ENCODE data around the gene ITPR1. TPM values are rescaled to one million over a fixed set of nuclear protein-coding genes. Genes with fewer than 3 reads are reported as not detected.

Gene ITPR1
- total RNA-seq, 2 experiments from 2014 or later: 84.4 to 104 TPM

DNA sequence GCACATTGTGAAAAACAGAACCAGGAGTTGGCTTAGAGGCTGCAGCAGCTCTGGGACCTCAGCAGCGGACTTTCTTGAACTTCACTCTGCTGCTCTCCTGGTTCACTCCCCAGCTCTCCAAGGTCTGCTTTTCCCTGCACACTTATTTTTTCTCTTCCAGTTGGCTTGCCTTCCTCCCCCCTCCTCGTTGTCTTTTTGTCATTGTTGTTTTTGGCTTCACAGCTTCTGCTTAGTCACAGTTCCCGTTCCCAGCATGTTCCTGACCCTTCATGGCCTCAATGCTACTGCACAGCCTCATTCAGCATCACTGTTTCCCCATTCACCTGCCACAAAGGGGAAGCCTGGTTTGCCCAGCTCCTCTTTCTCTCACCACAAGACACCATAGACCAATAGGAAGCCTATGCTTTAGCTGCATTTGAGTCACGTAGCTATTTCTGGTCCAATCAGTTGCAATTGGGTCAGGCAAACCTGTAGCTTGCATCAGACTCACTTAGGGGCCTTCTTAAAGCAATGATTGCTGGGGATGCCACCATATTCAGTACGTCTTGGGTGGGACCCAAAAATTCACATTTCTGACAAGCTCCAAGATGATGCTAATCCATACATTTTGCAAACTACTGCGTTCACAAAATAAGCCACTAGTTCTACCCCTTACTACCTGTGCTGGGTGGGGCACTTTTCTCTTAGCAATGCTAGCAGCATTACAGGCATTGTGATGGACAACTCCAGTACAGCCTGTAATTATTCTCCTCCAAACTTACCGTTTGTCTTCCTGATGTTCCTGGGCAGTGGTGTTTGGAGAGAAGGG lies 18.3 kb upstream of the ITPR1 start:
- no peak overlapping the region for H3K4me3 ChIP-seq (ENCODE audit: low read depth, low read length, poor library complexity, severe bottlenecking)
- H3K9me2 ChIP-seq (ENCODE audit: insufficient read depth, low read length): no peaks in the 10 kb centered on the region
- ChIA-PET POLR2A (interaction anchor here (0.6 to 1.1 kb wide), 3 partner anchors 18 to 146 kb away, joined by 3 to 5 read pairs (median 5); partner anchors contain the start of gene ITPR1), CTCF (ENCODE audit: unreplicated experiment) (no interaction called here)
- H3K9me3 ChIP-seq (ENCODE audit: low read length): no peaks in the 10 kb centered on the region
- intact Hi-C loops (cut with micrococcal nuclease; ENCODE audit: unreplicated experiment): no loop called here
- H3K27ac ChIP-seq (ENCODE audit: low read depth, low read length, poor library complexity, severe bottlenecking): no peak overlapping the region
- TF ChIP-seq EZH2phosphoT487 (IDR thresholded peaks at IDR 0.05; ENCODE audit: borderline replicate concordance, low read depth, low read length): no peak
- no peak for DNase-seq (ENCODE audit: low spot score)
- H3K79me2 ChIP-seq (ENCODE audit: insufficient read depth, low read depth, low read length): no peaks in the 10 kb centered on the region
- no TSS peak for BruUV-seq (replicated peaks)
- H2AFZ ChIP-seq (ENCODE audit: low read length): no peak overlapping the region
- H3K4me1 ChIP-seq (ENCODE audit: insufficient read depth, low read length, poor library complexity, severe bottlenecking): no peaks in the 10 kb centered on the region
- H3K4me2 ChIP-seq (ENCODE audit: low read length): no peak overlapping the region
- no peaks in the 10 kb centered on the region for H4K20me1 ChIP-seq (ENCODE audit: insufficient read depth, low read length)
- no peaks in the 10 kb centered on the region for H3K36me3 ChIP-seq (ENCODE audit: insufficient read depth, low read length)

DNA sequence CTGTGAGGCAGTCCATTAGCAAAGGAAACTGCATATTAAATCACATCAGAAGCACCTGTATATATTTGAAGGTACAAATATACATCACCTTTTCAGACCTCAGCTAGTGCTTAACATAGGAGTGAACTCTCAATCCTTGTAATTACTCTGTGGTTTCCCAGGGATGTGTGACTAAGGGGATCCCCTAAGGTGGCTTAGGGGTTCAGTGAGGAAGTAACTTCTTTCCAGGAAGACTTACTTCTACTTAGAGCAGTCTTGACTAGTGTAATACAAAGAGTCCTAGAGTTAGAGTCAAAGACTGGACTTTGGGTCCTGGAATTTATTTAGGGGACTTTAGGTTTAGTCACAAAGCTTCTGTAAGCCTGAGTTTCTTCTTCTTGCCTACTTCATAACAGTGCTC lies 17.3 kb upstream of the ITPR1 start:
- POLR2A ChIA-PET: interaction anchor here (0.7 kb wide), 1 partner anchor 100 kb away, joined by 3 read pairs; no protein-coding TSS in a partner anchor

DNA sequence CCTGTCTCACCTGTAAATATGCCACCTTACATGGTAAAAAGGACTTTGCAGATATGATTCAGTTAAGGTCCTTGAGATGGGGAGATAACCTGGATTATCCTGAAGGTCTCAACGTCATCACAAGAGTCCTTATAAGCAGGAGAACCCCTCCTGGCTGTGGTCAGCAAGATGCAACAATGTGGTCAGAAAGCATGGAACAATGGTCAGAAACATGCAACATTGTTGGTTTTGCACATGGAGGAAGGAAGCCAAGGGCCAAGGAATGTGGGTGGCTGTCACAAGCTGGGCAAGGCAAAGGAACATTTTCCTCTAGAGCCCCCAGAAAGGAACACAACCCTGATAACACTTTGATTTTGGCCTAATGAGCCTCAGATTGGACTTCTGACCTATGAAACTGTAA lies 16.7 kb upstream of the ITPR1 start:
- ChIA-PET POLR2A (interaction anchor here (0.7 kb wide), 1 partner anchor 101 kb away, joined by 3 read pairs; no protein-coding TSS in a partner anchor), CTCF (ENCODE audit: unreplicated experiment) (no interaction called here)
- DNase-seq (ENCODE audit: low spot score): no peak
- no peaks in the 10 kb centered on the region for H3K79me2 ChIP-seq (ENCODE audit: insufficient read depth, low read depth, low read length)
- H3K9me2 ChIP-seq (ENCODE audit: insufficient read depth, low read length): no peaks in the 10 kb centered on the region
- no peak overlapping the region for H2AFZ ChIP-seq (ENCODE audit: low read length)
- BruUV-seq (replicated peaks): no TSS peak
- TF ChIP-seq EZH2phosphoT487 (IDR thresholded peaks at IDR 0.05; ENCODE audit: borderline replicate concordance, low read depth, low read length): no peak
- TF ChIP-seq, protein P1, sequence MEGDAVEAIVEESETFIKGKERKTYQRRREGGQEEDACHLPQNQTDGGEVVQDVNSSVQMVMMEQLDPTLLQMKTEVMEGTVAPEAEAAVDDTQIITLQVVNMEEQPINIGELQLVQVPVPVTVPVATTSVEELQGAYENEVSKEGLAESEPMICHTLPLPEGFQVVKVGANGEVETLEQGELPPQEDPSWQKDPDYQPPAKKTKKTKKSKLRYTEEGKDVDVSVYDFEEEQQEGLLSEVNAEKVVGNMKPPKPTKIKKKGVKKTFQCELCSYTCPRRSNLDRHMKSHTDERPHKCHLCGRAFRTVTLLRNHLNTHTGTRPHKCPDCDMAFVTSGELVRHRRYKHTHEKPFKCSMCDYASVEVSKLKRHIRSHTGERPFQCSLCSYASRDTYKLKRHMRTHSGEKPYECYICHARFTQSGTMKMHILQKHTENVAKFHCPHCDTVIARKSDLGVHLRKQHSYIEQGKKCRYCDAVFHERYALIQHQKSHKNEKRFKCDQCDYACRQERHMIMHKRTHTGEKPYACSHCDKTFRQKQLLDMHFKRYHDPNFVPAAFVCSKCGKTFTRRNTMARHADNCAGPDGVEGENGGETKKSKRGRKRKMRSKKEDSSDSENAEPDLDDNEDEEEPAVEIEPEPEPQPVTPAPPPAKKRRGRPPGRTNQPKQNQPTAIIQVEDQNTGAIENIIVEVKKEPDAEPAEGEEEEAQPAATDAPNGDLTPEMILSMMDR (conservative IDR thresholded peaks at IDR 0.05; ENCODE audit: low read length): no peak
- no peak overlapping the region for H3K4me2 ChIP-seq (ENCODE audit: low read length)
- no peaks in the 10 kb centered on the region for H3K36me3 ChIP-seq (ENCODE audit: insufficient read depth, low read length)
- H3K9me3 ChIP-seq (ENCODE audit: low read length): no peaks in the 10 kb centered on the region
- no peaks in the 10 kb centered on the region for H4K20me1 ChIP-seq (ENCODE audit: insufficient read depth, low read length)
- no peak overlapping the region for H3K4me3 ChIP-seq (ENCODE audit: low read depth, low read length, poor library complexity, severe bottlenecking)
- no peaks in the 10 kb centered on the region for H3K4me1 ChIP-seq (ENCODE audit: insufficient read depth, low read length, poor library complexity, severe bottlenecking)
- intact Hi-C loops (cut with micrococcal nuclease; ENCODE audit: unreplicated experiment): no loop called here
- no peak overlapping the region for H3K27ac ChIP-seq (ENCODE audit: low read depth, low read length, poor library complexity, severe bottlenecking)

More for the DNA sequence above, 17.3 kb upstream of the ITPR1 start:
- no peaks in the 10 kb centered on the region for H3K79me2 ChIP-seq (ENCODE audit: insufficient read depth, low read depth, low read length)
- no TSS peak for BruUV-seq (replicated peaks)
- no peaks in the 10 kb centered on the region for H3K9me2 ChIP-seq (ENCODE audit: insufficient read depth, low read length)
- no peak overlapping the region for H2AFZ ChIP-seq (ENCODE audit: low read length)
- TF ChIP-seq EZH2phosphoT487 (IDR thresholded peaks at IDR 0.05; ENCODE audit: borderline replicate concordance, low read depth, low read length): no peak
- TF ChIP-seq, protein P1 (conservative IDR thresholded peaks at IDR 0.05; ENCODE audit: low read length): no peak
- no peaks in the 10 kb centered on the region for H4K20me1 ChIP-seq (ENCODE audit: insufficient read depth, low read length)
- no peaks in the 10 kb centered on the region for H3K4me1 ChIP-seq (ENCODE audit: insufficient read depth, low read length, poor library complexity, severe bottlenecking)
- H3K4me3 ChIP-seq (ENCODE audit: low read depth, low read length, poor library complexity, severe bottlenecking): no peak overlapping the region
- intact Hi-C loops (cut with micrococcal nuclease; ENCODE audit: unreplicated experiment): no loop called here
- H3K4me2 ChIP-seq (ENCODE audit: low read length): no peak overlapping the region
- no peaks in the 10 kb centered on the region for H3K36me3 ChIP-seq (ENCODE audit: insufficient read depth, low read length)
- DNase-seq (ENCODE audit: low spot score): no peak
- CTCF ChIA-PET (ENCODE audit: unreplicated experiment): no interaction called here
- H3K9me3 ChIP-seq (ENCODE audit: low read length): no peaks in the 10 kb centered on the region
- H3K27ac ChIP-seq (ENCODE audit: low read depth, low read length, poor library complexity, severe bottlenecking): no peak overlapping the region
